Mucosa of descending colon (tissue), 3 donors: ENCODE results near the gene GNAI3. TPM values are rescaled to one million over a fixed set of nuclear protein-coding genes. Genes with fewer than 3 reads are reported as not detected.

Experiments
- ATAC-seq: fragments of 200-7000 bp; cut with Tn5 transposase; one replicate; pipeline ENCODE4 v1.9.1; 2020; ENCODE audit warnings: mild to moderate bottlenecking, moderate library complexity
- DNase-seq, 3 donors: peaks; one replicate each; pipeline ENCODE4 v3.0.0-alpha.2; 2020
- H3K36me3 ChIP-seq: fragments of 200-600 bp; one replicate; pipeline ENCODE4 v1.8.0; 2021; ENCODE audit warnings: low read depth, mild to moderate bottlenecking
- H3K4me1 ChIP-seq: fragments of 200-600 bp; one replicate; pipeline ENCODE4 v1.8.0; 2021; ENCODE audit warnings: low read depth, mild to moderate bottlenecking
- H3K4me3 ChIP-seq: fragments of 200-600 bp; one replicate; pipeline ENCODE4 v1.8.0; 2021; ENCODE audit warnings: mild to moderate bottlenecking
- H3K9me3 ChIP-seq: fragments of 200-600 bp; one replicate; pipeline ENCODE4 v1.8.0; 2021; ENCODE audit warnings: mild to moderate bottlenecking
- CTCF ChIP-seq: fragments of 200-600 bp; IDR thresholded peaks from one replicate; pipeline ENCODE4 v1.8.0; 2022; ENCODE audit warnings: antibody characterized with exemption, mild to moderate bottlenecking
- intact Hi-C, 2 donors: fragments of 100-400 bp; cut with DNase I in 1 of 2; cut with micrococcal nuclease in 1 of 2; formaldehyde crosslinking; loops; one replicate each; pipeline versions ENCODE4 v1.11.0 to v1.11.1; 2022; cut with DNase I, micrococcal nuclease
- total RNA-seq, 3 donors: library from RNA; stranded (reverse); fragmentation: NEBNext Ultra II Directional in 2 of 3; extraction: Animal tissue kit (Norgen Biotek cat#: 25700) in 2 of 3; gene quantifications; one replicate each; pipeline versions ENCODE4 v1.2.1 to v1.2.4, GENCODE V29; 2021 to 2023
- donor health status: DM: no; HTN: no; CAD: no; lungs with moderate emphysema.
- donor health status: DM: no; HTN: no; CAD: no.
- donor health status: DM: no; HTN: yes; CAD: no.

Gene GNAI3
- total RNA-seq, 3 donors from 2014 or later = 6.5 to 8.3 (median 7.6) TPM

GRCh38 chr1:109628540-109629321 is 80.3 kb downstream of the GNAI3 start:
- Histone ChIP-seq H3K4me3 (no peak overlapping the region), H3K4me1 (peaks cover 7% of the 10 kb centered on the region), H3K36me3 (no peaks in the 10 kb centered on the region), H3K9me3 (no peaks in the 10 kb centered on the region)
- intact Hi-C loops = no loop called here
- DNase-seq (no peak), ATAC-seq (no peak)
- no peak for TF ChIP-seq CTCF

- no peak for ATAC-seq
- DNase-seq = no peak
- Histone ChIP-seq H3K36me3 (no peaks in the 10 kb centered on the region), H3K4me3 (no peak overlapping the region), H3K9me3 (no peaks in the 10 kb centered on the region), H3K4me1 (peaks cover 7% of the 10 kb centered on the region)
- intact Hi-C loops = loop anchor here in 1 of 2 donors (10.0 kb wide), 1 partner anchor 85 kb away; the partner anchor contains the start of gene GNAI3
- no peak for TF ChIP-seq CTCF
These were observed 81.1 kb downstream of the GNAI3 start for GRCh38 chr1:109629372-109630030.

GRCh38 chr1:109630081-109630897 is 81.9 kb downstream of the GNAI3 start:
- DNase-seq (peak in 1 of 3 donors; percentile 43), ATAC-seq (no peak)
- Histone ChIP-seq H3K36me3 (no peaks in the 10 kb centered on the region), H3K9me3 (no peaks in the 10 kb centered on the region), H3K4me3 (no peak overlapping the region), H3K4me1 (peaks cover 7% of the 10 kb centered on the region)
- TF ChIP-seq CTCF = no peak
- intact Hi-C loops = loop anchor here in 1 of 2 donors (10.0 kb wide), 1 partner anchor 85 kb away; the partner anchor contains the start of gene GNAI3

- intact Hi-C loops = loop anchor here in 1 of 2 donors (10.0 kb wide), 1 partner anchor 86 kb away; the partner anchor contains the start of gene GNAI3
- no peaks in the 10 kb centered on the region for H3K36me3 ChIP-seq
These were observed 82.6 kb downstream of the GNAI3 start for GRCh38 chr1:109630898-109631512.

More at GRCh38 chr1:109630898-109631512, 82.6 kb downstream of the GNAI3 start:
- Histone ChIP-seq H3K4me3 (no peak overlapping the region), H3K9me3 (no peaks in the 10 kb centered on the region), H3K4me1 (peaks cover 12% of the 10 kb centered on the region)
- no peak for TF ChIP-seq CTCF
- ATAC-seq = no peak
- no peak for DNase-seq
